ENCODE results near the gene TRPM3. TPM values are rescaled to one million over a fixed set of nuclear protein-coding genes. Genes with fewer than 3 reads are reported as not detected.

The TRPM3 gene
- total RNA-seq, 3 donors from 2014 or later (not counting 1 experiment from before 2014, with no cell fraction given), result not detected

DNA sequence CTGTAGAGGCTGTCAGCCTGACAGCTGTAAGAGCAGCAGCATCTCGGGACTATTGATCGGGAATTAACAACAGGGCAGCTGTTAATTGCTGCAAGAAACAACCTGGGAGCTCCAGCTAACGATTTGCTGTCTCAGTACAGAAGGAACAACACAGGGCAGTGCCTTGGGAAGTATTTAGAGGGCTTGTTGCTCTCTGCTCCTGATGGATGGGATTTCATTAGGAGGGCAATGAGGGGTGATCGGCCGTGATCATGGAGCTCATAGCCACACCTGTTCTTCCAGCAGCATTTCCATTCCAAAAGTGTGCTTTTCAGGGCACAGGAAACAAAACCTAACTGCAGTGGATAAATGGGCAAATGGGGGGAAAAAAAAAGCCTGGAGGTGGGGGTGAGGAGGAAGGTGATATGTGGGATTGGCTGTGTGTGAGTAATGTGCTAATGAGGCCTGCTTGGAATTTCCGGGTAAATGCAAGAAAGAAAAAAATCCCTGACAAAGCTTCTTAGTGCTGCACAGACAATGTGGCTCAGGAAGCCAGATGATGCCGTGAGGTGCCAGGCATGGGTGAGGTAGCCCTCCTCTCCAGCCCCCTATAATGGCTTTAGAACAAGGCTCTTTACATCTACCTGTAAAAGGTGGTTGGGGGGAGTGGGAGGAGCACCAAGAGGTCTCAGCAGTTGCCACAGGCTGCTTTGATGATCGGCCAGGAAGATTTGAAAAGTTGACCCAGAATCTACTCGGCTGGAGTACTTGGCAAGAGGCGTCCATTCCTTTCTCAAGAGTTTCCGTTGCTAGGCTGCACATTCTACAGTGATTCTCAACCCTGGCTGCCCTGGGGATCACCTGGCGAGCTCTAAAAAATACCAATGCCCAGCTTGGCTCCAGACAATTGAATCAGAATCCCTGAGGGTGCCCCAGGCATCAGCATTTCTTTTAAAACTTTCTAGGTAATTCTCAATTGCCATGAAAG is 567.4 kb downstream of the TRPM3 start:
- WGBS (ENCODE audit: insufficient coverage), result 85% methylated on average over 11 of the region's 12 CpGs

DNA sequence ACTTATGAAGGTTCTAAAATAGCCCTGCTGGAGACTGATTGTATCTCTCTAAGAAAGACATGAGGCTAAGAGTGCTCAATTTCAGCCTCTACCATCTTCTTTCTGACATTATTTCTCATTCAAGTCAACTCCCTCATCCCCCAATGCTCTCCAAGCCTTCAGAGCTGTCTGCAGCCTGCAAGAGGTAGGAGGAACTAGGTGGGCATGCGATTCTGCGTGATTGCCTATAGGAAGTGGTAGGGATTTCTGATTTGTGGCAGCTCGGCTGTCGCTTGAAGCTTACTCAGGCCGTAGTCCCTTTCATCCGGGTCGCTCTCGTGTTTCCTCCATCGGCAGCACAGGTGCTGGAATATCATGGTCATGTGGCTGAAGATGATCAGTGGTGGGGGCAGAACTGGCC is 568.9 kb downstream of the TRPM3 start:
- no peaks in the 10 kb centered on the region for H3K27me3 ChIP-seq (ENCODE audit: control insufficient read depth, insufficient read depth, low read length)
- H3K4me1 ChIP-seq (ENCODE audit: control insufficient read depth, insufficient read depth, low read length), result no peaks in the 10 kb centered on the region
- TF ChIP-seq, protein P1, sequence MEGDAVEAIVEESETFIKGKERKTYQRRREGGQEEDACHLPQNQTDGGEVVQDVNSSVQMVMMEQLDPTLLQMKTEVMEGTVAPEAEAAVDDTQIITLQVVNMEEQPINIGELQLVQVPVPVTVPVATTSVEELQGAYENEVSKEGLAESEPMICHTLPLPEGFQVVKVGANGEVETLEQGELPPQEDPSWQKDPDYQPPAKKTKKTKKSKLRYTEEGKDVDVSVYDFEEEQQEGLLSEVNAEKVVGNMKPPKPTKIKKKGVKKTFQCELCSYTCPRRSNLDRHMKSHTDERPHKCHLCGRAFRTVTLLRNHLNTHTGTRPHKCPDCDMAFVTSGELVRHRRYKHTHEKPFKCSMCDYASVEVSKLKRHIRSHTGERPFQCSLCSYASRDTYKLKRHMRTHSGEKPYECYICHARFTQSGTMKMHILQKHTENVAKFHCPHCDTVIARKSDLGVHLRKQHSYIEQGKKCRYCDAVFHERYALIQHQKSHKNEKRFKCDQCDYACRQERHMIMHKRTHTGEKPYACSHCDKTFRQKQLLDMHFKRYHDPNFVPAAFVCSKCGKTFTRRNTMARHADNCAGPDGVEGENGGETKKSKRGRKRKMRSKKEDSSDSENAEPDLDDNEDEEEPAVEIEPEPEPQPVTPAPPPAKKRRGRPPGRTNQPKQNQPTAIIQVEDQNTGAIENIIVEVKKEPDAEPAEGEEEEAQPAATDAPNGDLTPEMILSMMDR (IDR thresholded peaks at IDR 0.05), result no peak
- H3K36me3 Mint-ChIP-seq, result no peaks in the 10 kb centered on the region
- no peak overlapping the region for H3K4me3 Mint-ChIP-seq
- H3K4me3 ChIP-seq (ENCODE audit: low read length), result no peak overlapping the region
- H3K4me1 Mint-ChIP-seq, result no peaks in the 10 kb centered on the region
- no peak overlapping the region for H3K27ac ChIP-seq (ENCODE audit: low read length)
- WGBS (ENCODE audit: insufficient coverage), result 91% methylated on average over 9 of the region's 9 CpGs
- no peaks in the 10 kb centered on the region for H3K9me3 Mint-ChIP-seq
- H3K27me3 Mint-ChIP-seq (ENCODE audit: low read depth in 2 of 2), result peaks cover 0 to 3% of the 10 kb centered on the region in 2 donors
- DNase-seq (no peak), ATAC-seq (no peak)
- H3K27ac Mint-ChIP-seq, result no peak overlapping the region
- intact Hi-C loops (cut with micrococcal nuclease), result no loop called here
- no peaks in the 10 kb centered on the region for H3K9me3 ChIP-seq (ENCODE audit: control insufficient read depth, insufficient read depth, low read length)
- H3K36me3 ChIP-seq (ENCODE audit: control insufficient read depth, insufficient read depth, low read length), result no peaks in the 10 kb centered on the region

More for the DNA sequence above, 567.4 kb downstream of the TRPM3 start:
- H3K9me3 Mint-ChIP-seq, result no peaks in the 10 kb centered on the region
- Histone ChIP-seq H3K4me3 (ENCODE audit: low read length) (no peak overlapping the region), H3K36me3 (ENCODE audit: control insufficient read depth, insufficient read depth, low read length) (no peaks in the 10 kb centered on the region), H3K27me3 (ENCODE audit: control insufficient read depth, insufficient read depth, low read length) (no peaks in the 10 kb centered on the region), H3K27ac (ENCODE audit: low read length) (no peak overlapping the region), H3K4me1 (ENCODE audit: control insufficient read depth, insufficient read depth, low read length) (no peaks in the 10 kb centered on the region), H3K9me3 (ENCODE audit: control insufficient read depth, insufficient read depth, low read length) (no peaks in the 10 kb centered on the region)
- DNase-seq (no peak), ATAC-seq (no peak)
- intact Hi-C loops (cut with micrococcal nuclease), result no loop called here
- TF ChIP-seq, protein P1 (IDR thresholded peaks at IDR 0.05), result no peak
- peaks cover 0 to 3% of the 10 kb centered on the region in 2 donors for H3K27me3 Mint-ChIP-seq (ENCODE audit: low read depth in 2 of 2)
- no peak overlapping the region for H3K27ac Mint-ChIP-seq
- H3K4me1 Mint-ChIP-seq, result no peaks in the 10 kb centered on the region
- H3K36me3 Mint-ChIP-seq, result no peaks in the 10 kb centered on the region
- no peak overlapping the region for H3K4me3 Mint-ChIP-seq

DNA sequence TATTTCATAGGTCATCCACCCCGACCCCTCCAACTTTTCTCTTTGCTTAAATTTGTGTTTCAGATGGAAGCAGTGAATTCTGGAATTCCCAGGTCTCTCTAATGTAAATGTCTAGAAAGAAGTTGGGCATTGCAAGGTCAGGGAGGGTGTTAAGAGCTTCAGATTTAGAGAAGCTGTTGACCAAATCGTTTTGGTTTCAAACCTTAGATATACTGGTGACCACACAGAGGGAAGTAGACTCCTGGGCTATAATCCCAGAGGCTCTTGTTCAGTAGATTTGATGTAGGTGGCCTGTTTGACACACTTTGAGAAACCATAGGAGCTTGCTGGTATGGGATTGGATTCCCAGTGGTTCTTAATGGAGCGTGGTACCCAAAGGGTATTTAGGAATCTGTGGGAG is 569.6 kb downstream of the TRPM3 start:
- ATAC-seq (no peak), DNase-seq (no peak)
- H3K4me1 ChIP-seq (ENCODE audit: control insufficient read depth, insufficient read depth, low read length), result no peaks in the 10 kb centered on the region
- no peaks in the 10 kb centered on the region for H3K27me3 ChIP-seq (ENCODE audit: control insufficient read depth, insufficient read depth, low read length)
- Mint-ChIP-seq H3K27me3 (ENCODE audit: low read depth in 2 of 2) (peaks cover 0 to 3% of the 10 kb centered on the region in 2 donors), H3K9me3 (no peaks in the 10 kb centered on the region), H3K27ac (no peak overlapping the region), H3K4me1 (no peaks in the 10 kb centered on the region), H3K36me3 (no peaks in the 10 kb centered on the region), H3K4me3 (no peak overlapping the region)
- TF ChIP-seq, protein P1 (IDR thresholded peaks at IDR 0.05), result no peak
- no peaks in the 10 kb centered on the region for H3K36me3 ChIP-seq (ENCODE audit: control insufficient read depth, insufficient read depth, low read length)
- H3K27ac ChIP-seq (ENCODE audit: low read length), result no peak overlapping the region
- no peak overlapping the region for H3K4me3 ChIP-seq (ENCODE audit: low read length)
- WGBS (ENCODE audit: insufficient coverage), result 74% methylated on average over 2 of the region's 3 CpGs
- no peaks in the 10 kb centered on the region for H3K9me3 ChIP-seq (ENCODE audit: control insufficient read depth, insufficient read depth, low read length)
- intact Hi-C loops (cut with micrococcal nuclease), result no loop called here
